ENCODE results near the gene FLOT1.

FLOT1 gene

DNA sequence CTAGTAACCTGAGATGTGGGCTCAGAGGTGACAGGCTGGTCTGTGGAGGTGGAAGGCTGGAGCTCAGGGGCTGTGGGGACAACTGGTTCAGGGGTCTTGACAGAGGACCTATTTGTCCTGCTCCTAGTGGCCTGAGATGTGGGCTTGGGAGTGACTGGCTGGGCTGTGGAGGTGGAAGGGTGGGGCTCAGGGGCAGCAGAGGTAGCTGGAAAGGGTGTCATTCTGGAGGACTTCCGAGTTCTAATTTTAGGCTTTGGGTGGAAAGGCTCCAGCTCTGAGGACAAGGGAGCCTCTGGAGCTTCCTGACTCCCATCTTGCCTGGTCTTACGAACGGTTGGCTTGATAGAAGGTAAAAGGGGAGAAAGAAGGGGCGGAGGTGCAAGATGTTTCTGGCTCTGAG lies 36.9 kb downstream of the FLOT1 start:
- in situ Hi-C loops (cut with MboI; ENCODE audit: low sequenced_read_pairs), result no loop called here

DNA sequence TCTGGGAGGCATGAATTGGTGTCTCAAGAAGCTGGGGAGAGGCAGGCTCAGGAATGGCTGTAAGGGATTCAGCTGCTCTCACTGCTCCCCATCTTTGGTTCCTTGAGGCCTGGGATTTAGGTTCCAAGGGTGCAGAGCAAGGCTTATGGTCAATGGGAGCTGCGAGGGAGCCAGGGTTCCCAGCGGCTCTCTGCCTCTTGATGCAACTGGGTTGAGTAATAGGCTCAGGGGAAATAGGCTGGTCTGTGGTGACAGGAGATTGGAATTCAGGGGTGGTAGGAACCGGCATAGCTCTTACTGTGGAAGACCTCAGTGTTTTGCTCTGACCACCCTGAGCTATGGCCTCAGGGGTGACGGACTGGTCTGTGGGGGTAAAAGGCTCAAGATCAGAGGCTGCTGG lies 38.7 kb downstream of the FLOT1 start:
- in situ Hi-C loops (cut with MboI; ENCODE audit: low sequenced_read_pairs), result no loop called here

DNA sequence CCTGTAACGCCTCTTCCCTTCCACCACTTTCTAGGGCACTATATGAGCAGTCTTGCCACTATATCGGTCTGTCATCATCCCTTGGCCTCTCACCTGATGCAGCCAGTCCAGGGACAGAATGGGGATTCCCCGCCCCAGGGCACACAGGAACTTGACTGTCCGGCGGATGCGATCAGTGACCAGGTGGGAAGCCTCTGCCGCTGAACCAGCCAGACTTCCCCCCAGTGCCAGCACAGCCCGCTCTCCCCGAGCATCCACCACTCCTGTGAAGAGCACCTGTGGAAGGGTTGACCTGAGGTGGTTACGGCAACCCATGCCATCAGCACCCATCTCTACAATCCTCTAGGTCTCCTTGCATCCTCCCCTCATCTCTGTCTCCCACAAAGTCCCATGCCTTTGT lies 39.5 kb downstream of the FLOT1 start:
- in situ Hi-C loops (cut with MboI; ENCODE audit: low sequenced_read_pairs), result no loop called here

DNA sequence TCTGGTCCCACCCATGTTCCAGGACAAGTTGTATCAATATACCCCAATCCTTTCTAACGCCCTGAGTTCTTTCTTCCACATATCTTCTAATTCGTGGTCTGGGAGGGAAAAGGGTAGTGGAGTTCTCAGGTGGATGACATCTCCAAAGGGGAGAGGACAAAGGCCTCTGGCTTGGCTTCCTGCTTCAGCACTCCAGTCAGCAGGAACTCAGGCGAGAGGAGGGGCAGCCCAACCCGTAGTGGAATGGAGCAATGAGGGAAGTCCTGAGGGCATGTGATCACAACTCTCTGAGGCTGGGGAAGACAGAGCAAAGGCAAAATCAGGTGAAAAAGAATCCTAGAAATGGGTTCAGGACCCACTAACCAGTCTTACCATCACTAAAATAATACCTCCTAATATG lies 42.1 kb downstream of the FLOT1 start:
- in situ Hi-C loops (cut with MboI; ENCODE audit: low sequenced_read_pairs), result no loop called here

DNA sequence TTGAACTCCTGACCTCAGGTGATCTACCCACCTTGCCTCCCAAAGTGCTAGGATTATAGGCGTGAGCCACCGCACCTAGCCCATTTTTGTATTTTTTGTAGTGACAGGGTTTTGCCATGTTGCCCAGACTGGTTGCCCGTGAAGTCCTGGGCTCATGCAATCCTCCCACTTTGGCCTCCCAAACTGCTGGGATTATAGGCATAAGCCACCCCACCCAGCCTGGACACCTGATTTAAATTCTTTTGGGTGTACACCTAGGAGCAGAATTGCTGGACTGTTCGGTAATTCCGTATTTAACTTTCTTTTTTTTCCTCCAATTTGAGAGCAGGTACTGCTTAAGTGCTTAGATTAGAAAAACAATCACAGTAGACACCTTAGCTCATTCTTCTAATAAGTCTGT lies 46.1 kb downstream of the FLOT1 start:
- in situ Hi-C loops (cut with MboI; ENCODE audit: low sequenced_read_pairs), result no loop called here

DNA sequence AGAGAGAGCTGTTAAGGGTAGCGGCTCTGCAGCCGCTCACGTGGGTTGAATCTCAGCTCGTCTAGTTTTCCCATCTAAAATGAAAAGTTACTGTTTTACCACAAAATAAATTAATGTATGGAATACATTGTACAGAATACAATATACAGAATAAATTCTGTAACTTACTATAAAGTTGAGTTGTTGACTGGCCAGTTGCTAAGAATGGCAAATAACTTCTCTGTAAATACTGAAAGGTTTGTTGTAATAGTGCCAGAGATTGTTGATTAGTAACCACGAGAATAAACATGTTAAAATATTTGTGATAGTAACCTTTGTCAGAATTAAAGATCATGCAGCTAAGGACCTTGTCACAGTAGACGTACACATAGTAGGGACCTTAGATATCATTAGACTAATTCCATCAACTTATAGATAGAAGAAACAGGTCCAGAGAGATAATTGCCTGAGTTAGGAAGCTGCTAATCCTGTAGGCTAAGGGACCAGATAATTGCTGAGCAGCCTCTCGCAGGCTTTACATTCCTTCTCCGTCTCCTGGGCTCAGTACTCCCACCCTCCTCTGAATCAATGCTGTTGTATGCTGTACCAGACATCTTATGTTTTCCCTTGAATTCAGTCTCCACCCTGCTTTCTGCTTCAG lies 51.2 kb downstream of the FLOT1 start:
- in situ Hi-C loops (cut with MboI; ENCODE audit: low sequenced_read_pairs), result no loop called here

DNA sequence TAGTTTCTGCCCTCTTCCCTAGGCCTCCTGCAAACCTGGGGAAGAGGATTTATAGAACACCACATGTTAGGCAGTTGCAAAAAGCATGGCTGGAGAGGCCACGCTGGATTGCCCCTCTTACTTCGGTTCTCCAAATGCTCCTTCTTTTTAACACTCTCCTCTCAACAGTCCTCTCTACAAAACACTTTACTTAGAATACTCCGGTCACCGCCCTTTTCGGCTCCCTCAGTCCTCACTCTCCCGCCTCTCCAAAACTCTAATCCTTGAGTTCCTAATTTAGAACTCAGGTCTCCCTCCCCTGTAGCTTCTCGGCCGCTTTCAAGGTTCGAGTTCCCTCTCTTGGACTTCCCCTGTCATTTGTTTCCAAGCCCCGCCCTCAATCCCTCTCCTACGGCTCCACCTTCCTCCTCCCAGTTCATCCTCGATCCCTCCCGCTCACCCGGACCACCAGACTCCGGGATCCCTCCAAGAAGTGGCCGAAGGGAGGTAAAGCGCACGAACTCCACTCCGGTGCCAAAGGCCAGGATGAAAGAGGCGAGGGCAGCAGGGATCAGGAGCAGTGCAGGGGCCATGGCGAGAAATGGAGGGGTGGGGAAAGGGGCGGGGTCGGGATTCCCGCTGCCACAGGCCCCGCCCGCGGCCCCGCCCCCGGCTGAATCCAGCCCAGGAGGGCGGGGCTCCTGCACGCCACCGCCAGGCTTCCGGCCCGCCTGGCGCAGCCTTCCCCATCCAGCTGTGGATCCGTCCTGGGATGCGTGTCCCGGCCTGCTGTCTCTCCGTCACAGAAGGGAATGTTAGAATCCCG lies 51.9 kb downstream of the FLOT1 start, which contains the start of gene NRM:
Gene NRM (minus strand): TSS at position 582 of the 805 bp plus-strand sequence. CDS start 10 bp downstream, at position 572.
- in situ Hi-C loops (cut with MboI; ENCODE audit: low sequenced_read_pairs), result no loop called here

DNA sequence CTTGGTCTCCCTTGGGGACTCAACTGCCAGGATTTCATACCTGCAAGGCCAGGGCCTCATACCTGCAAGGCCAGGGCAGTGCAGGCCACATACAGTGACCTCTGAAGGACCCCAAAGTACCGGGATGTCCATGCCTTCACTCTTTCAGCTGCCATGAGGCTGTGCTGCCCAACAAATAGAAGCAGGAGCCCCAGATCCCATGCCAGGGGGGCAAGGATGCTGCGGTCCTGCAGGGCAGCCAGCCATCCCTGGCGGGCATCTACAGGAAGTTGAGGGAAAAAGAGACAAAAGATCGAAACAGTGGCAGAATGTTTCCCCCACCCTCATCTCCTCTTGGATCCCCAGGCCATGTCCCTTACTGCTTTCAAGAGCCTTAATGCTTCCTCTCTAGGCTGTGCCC lies 52.5 kb downstream of the FLOT1 start:
- in situ Hi-C loops (cut with MboI; ENCODE audit: low sequenced_read_pairs), result no loop called here

DNA sequence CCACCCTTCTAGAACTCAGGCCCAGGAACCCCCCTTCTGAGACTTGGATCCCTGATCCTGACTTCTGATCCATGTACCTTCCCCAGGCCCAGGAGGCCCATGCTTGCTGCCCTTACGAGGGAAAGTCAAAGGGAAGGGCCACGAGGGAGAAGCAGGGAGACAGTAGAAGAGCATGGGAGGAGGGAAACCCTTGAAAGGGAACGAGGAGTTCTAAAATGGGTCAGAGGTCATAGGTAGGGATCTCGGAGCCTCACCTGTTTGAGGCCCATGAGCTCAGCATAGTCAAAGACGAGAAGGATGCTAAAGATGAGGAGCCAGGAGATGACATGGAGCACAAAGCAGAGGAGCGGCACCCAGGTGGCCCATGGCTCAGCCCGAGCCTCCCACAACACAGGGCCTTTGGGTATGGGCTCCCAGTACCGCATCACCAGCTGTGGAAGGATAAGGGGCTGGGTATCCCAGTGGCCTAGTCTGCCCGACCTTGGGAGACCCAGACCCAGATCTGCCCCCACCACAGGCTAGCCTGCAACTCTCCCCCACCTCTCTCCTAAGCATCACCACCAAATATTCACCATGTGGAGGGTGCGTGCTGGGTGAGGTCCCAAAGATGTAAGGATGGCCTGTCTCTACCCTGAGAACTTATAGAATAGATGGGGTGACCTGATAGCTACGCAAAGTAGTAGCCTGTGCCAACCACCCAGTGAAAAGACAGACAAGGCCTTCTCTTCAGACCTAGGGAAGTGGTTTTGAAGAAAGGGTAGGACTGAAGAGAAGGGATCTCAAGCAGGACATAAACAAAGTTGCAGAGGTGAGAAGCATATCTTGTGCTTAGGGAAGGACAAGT lies 53.2 kb downstream of the FLOT1 start:
- in situ Hi-C loops (cut with MboI; ENCODE audit: low sequenced_read_pairs), result no loop called here

DNA sequence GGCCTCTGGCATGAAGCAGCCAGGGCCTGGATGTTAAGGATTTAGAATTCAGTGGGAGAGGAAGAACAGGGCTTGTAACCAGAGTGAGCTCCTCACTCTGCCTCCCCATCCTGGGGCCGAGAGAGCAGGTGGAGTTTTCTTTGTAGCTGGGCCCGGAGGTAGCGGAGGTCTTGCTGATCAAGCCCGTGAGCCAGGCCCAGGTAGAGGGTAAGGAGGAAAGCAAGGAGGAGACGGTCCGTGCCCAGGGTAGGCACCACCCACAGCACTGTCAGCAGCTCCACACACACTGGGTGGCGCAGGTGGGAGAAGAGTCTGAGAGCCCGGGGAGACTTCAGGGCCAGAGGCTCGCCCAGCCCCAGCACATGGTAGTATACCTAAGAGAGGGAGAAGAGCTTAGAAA lies 53.9 kb downstream of the FLOT1 start:
- in situ Hi-C loops (cut with MboI; ENCODE audit: low sequenced_read_pairs), result no loop called here

DNA sequence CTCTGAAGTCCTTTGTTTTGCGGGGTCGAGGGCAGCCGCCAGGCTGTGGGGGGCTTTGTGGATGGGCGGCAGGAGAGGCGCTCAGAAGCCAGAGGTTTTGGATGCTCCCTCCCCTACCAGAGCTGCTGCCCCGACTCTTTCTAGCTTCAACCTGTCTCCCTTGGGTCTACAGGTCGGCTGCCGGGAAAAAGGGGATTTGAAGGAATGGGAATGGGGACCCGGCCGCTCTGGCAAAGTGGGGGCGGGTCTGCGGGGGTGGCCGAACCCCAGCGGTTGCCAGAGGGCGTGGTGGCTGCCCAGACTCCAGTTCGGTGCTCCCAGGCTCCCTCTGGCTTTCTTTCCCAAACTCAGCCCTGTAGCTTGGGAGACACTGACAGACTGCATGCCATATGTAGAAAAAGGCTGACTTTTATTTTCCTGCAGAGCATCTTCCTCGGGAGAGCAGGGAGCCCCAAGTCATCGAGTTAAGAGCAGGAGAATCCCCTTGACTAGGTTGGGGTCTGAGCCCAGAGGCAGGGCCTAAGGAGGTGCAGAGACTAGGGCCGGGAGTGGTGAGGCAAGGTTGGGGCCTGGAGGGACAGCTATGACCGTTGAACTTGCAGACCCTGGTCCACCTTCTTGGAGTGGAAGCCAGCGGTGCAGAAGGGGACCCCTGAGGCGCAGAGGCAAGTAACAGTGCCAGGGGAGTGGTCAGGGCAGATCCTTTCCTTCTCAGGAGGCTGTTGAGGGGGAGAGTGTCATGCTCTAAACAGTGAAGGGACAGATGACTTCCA lies 54.6 kb downstream of the FLOT1 start:
- in situ Hi-C loops (cut with MboI; ENCODE audit: low sequenced_read_pairs), result no loop called here

DNA sequence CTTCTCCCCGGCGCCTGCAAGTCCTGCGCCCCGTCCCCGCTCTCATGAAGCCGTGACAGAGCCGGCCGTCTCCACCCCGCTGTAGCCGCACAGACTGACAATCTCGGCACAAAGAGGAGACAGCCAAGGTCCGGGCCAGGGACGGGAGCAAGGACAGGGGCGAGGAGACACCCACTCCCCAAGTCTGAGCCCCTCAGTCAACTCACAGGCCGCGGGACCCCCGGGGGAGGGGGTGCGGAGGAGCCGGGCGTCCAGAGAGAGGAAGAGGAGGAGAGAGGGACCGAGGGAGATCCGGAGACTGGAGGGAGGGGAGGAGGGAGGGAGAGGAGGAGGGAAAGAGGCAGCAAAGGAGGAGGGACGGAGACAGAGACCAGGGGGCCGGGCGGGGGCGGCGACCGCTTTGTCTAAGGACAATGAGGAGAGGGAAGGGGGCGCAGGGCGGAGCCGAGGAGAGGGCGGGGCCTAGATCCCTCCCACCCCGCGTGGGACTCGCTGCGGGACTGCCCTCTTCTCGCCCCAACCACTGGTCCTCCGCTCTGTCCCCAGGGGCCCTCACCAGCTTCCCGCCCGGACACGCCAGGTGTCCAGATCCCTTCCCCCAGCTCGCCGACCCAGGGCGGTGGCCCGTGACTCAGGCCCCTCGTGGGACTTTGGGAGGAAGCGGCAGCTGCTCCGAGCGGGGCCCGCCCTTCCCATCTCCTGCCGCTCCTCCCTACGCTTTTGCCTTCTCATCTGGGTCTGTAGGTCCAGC lies 55.4 kb downstream of the FLOT1 start:
- in situ Hi-C loops (cut with MboI; ENCODE audit: low sequenced_read_pairs), result no loop called here

DNA sequence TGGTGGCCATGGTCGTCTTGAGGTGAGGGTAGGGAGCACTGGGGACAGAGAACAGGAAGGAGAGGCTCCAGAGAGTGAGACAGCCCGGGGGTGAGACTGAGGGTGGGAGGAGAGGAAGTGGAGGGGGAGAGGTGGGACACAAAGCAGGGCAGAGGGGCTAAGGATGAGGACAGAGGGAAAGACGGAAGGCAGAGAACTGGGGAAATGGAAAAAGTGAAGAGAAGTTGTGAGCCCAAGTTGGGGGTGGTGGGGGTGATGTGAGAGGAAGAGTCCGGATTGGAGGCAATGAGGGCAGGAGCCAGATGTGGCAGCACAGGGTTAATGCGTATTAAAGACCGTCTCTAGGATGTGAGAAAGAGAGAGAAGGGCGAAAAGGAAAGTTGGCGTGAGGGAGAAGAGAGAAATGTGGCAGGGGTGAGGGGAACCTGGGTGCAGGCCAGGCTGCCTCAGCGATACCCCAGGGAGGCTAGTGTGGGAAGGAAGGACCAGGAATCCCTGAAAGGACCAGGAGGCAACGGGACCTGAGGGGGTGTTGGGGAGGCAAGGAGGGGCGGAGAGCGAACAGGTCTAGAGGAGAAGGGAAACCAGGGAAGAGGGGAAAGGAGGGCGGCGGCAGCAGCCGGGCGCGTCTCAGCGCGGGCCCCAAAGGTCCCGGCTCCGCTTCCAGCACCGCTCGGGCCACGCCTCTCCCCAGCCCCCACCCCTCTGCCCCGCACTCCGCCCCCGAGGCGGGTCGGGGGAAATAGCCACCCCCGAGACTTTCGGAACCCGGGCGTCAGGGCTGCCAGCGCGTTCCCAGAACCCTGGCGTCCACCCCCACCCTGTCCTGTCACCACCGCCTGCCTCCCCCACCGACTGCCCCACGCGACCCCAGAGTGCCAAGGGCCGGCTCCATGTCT lies 56.2 kb downstream of the FLOT1 start, which contains the start of gene PPP1R18:
Gene PPP1R18 (minus strand): TSS at position 637 of the 899 bp plus-strand sequence. CDS start 627 bp downstream, at position 10.
- in situ Hi-C loops (cut with MboI; ENCODE audit: low sequenced_read_pairs), result no loop called here

DNA sequence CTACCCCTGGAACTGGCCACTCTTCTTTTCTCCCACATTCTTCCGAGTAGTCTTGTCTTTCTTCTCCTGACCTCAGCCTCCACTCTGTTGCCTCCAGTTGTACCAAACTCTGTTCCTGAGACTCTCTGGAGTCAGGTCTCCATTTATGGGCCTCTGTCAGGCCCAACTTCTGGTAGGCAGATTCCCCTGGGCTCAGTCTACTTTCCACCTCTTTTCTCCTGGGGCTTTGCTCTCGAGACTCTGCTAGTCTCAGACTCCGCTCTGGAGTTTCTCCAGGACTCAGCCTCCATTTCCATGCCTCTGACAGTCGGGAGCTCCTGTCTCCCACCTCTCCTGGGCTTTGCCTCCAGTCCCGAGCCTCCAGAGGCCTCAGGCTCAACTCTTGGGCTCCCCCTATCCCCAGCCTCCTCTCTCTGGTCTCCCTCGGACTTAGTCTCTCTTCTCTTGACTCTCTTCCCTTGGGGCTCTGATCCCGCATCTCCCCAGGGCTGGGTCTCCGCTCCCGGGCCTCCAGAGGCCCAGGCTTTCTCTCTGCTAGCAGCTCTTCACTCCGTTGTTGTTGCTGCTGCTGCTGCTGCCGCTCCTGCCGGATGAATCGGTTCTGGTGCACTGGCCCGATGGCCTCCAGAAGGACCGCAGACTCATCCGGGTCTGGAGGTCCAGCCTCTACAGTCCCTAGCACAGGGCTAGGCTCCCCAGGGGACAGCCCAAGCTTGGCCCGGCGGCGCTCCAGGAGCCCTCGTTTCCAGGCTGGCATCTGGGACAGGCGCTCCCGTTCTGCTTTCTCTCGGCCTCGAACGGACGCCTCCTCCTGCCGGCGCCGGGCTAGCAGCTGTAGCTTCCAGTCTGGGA lies 57.1 kb downstream of the FLOT1 start:
- in situ Hi-C loops (cut with MboI; ENCODE audit: low sequenced_read_pairs), result no loop called here

DNA sequence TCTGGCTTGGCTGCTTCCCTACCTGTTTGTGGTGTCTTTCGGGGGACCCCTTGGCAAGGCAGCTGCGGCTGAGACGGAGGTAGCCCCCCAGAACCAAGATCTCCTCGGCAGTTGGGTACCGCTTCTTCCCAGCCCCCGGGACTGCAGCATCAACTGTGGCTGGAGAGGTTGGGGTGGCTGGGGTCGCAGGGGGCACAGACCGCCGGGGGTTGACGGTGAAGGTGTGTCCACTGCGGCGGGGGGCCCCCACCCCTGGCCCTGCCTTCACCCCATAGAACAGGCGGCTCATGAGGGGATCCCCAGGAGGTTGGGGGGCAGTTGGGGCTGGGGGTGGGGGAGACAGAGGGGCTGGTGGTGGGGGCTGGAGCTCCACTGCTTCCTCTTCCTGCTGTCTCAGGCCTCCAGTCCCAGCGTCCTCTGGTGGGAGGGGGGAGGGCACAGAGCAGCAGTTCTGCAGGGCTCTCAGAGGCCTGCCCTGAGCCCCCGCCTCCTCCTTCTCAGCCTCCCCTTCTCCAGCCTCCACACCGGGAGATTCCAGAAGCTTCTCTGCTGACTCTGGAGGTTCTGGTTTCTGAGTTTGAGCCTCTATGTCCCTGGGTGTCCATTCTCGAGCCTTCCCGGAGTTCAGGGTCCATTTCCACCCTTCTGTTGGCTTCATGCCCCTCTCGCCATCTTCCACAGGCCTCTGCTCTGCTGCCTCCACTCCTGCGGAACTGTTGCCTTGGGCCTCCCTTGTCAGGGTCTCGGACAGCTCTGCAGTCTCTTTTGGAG lies 57.9 kb downstream of the FLOT1 start:
- in situ Hi-C loops (cut with MboI; ENCODE audit: low sequenced_read_pairs), result no loop called here

DNA sequence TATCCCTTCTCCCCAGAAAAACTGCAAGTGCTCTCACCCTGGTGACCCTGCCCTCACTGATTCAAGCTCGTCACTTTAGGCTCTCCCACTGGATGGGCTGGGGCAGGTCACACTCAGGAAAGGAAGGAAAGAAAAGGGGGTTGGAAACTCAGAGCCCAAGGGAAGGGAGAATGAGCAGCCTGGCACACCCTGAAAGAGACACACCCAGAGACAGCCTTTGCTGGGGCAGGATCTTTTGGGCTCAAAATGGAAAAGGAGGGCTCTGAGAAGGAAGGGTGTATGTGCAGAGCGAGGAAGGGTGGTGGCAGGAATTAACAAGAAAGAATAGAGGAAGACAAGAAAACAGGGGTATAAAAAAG lies 58.5 kb downstream of the FLOT1 start:
- in situ Hi-C loops (cut with MboI; ENCODE audit: low sequenced_read_pairs), result no loop called here

DNA sequence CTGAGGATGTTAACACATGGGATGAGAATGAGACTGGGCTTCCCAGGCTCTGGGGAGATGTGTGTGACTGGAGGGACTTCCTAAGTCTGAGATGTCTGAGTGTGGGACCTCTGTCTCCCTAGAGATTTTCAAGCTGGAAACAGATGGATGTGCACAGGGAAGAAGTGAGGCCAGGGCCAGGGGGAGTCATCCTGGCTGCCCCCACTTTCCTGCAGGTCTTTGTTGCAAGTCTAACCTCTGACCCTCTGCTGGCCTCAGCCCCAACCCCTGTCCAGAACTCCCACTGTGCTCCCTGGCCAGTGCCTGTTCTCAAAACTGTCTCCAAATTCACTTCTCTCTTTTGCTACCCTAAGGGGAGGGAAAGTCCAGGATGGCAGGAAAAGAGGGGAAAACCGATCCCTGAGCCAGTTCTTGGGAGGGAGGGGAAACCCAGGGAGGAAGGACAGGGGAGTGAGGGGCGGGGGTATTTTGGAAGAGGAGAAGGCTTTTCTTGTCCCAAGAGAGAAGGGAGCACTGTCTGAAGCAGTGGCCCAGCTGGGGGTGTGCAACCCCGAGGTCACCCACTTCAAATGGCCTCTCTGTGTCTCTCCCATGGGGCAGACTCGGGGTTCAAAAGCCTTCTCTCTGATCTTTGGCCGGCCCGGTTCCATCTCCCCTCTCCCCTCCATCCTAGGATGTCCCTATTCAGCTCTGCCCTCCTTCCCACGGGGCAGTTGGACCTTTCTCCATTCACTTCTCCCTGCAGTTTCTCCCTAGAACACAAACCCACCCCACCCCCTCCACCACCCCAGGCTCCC lies 59.1 kb downstream of the FLOT1 start:
- in situ Hi-C loops (cut with MboI; ENCODE audit: low sequenced_read_pairs), result no loop called here

Data from hTERT RPE-1 (cell line).